K562 (cell line): ENCODE data around the gene SNCB. TPM values are rescaled to one million over a fixed set of nuclear protein-coding genes. Genes with fewer than 3 reads are reported as not detected.

Experiments
- ATAC-seq: fragments of 200-7000 bp; cut with Tn5 transposase; 3 replicates; pipeline ENCODE4 v1.9.1; 2020; ENCODE audit warnings: moderate library complexity
- BruUV-seq: library from RNA; stranded (reverse); fragments of 400-500 nt; replicated peaks from 2 replicates; lab custom pipeline; 2021; lab: Mats Ljungman, UMichigan
- CTCF ChIA-PET: fragments of 300-600 bp; formaldehyde crosslinking; extraction: SDS; loops from one replicate; lab custom pipeline; 2021; ENCODE audit warnings: low intra/inter-chr PET ratio; lab: Yijun Ruan, JAX
- POLR2A ChIA-PET: fragments of 300-600, 350-650 bp; sonication (Branson Sonifier 250); formaldehyde crosslinking; extraction: SDS; loops from one replicate; lab custom pipeline; 2021; ENCODE audit warnings: antibody characterized with exemption, inconsistent platforms; lab: Yijun Ruan, JAX
- DNase-seq, 4 experiments: peaks; one replicate each; pipeline versions ENCODE4 v3.0.0 to v3.0.0-alpha.2; 2011 to 2018; ENCODE audit warnings: low spot score in 3 of 4, mixed read lengths in 3 of 4; ENCODE audit errors: extremely low read depth in 1 of 4
- FAIRE-seq: peaks from 2 replicates; lab custom pipeline; 2011; peaks lifted over from hg19 to GRCh38; lab: Jason Lieb, UNC
- H2AFZ ChIP-seq: 2 replicates; pipeline ENCODE4 v1.6.0; 2011; ENCODE audit warnings: low read depth, low read length, control low read depth, inconsistent platforms
- H3K27ac ChIP-seq: fragments of 200-600 bp; 3 replicates; pipeline ENCODE4 v1.8.0; 2011; ENCODE audit warnings: low read depth, mild to moderate bottlenecking, control low read depth, inconsistent platforms, low read length, moderate library complexity, mixed read lengths; ENCODE audit errors: extremely low read depth
- H3K27me3 ChIP-seq, 2 experiments: fragments of 300-600 bp in 1 of 2; 2 replicates in 1 of 2; 3 replicates in 1 of 2; pipeline versions ENCODE4 v1.6.0 to v1.8.0; 2011; ENCODE audit warnings: inconsistent platforms in 2 of 2, low read length in 2 of 2, mild to moderate bottlenecking in 1 of 2, mixed read lengths in 1 of 2, moderate library complexity in 1 of 2; ENCODE audit not compliant: control insufficient read depth in 2 of 2, insufficient read depth in 2 of 2
- H3K36me3 ChIP-seq: fragments of 300-600 bp; 3 replicates; pipeline ENCODE4 v1.8.0; 2011; ENCODE audit warnings: mild to moderate bottlenecking, low read length, inconsistent platforms; ENCODE audit not compliant: control insufficient read depth, insufficient read depth
- H3K4me1 ChIP-seq, 2 experiments: fragments of 200-600 bp in 1 of 2; replicated peaks in 1 of 2; 2 replicates in 1 of 2; 3 replicates in 1 of 2; pipeline versions ENCODE4 v1.5.1 to v1.8.0; 2011; ENCODE audit warnings: inconsistent platforms in 2 of 2, low read length in 2 of 2, mild to moderate bottlenecking in 1 of 2, mixed read lengths in 1 of 2, moderate library complexity in 1 of 2; ENCODE audit not compliant: control insufficient read depth in 2 of 2, insufficient read depth in 2 of 2
- H3K4me2 ChIP-seq: 2 replicates; pipeline ENCODE4 v1.6.1; 2011; ENCODE audit warnings: low read length, control low read depth, inconsistent platforms, mixed read lengths; ENCODE audit not compliant: insufficient read depth
- H3K4me3 ChIP-seq: fragments of 200-600 bp; sonication (generic), shearing (Covaris generic); 2 replicates; pipeline ENCODE4 v1.5.1; 2016; ENCODE audit warnings: control low read depth, inconsistent platforms
- H3K79me2 ChIP-seq: fragments of 200-600 bp; 3 replicates; pipeline ENCODE4 v1.8.0; 2011; ENCODE audit warnings: low read length, inconsistent platforms; ENCODE audit not compliant: control insufficient read depth, insufficient read depth
- H3K9ac ChIP-seq, 2 experiments: 2 replicates each; pipeline versions ENCODE4 v1.6.0 to v1.6.1; 2011; ENCODE audit warnings: low read depth in 2 of 2, low read length in 2 of 2, control low read depth in 1 of 2, inconsistent platforms in 1 of 2, mild to moderate bottlenecking in 1 of 2, mixed read lengths in 1 of 2; ENCODE audit not compliant: insufficient read depth in 1 of 2
- H3K9me1 ChIP-seq: one replicate; pipeline ENCODE4 v1.6.0; 2011; ENCODE audit warnings: inconsistent platforms, mild to moderate bottlenecking, low read length, moderate library complexity; ENCODE audit not compliant: control insufficient read depth, insufficient read depth
- H3K9me3 ChIP-seq: replicated peaks from 2 replicates; pipeline ENCODE4 v1.5.1; 2011; ENCODE audit warnings: low read depth, low read length, inconsistent platforms; ENCODE audit not compliant: control insufficient read depth, insufficient read depth
- H4K20me1 ChIP-seq: replicated peaks from 2 replicates; pipeline ENCODE4 v1.6.1; 2011; ENCODE audit warnings: low read length, inconsistent platforms, mixed read lengths; ENCODE audit not compliant: control insufficient read depth, insufficient read depth
- ESRRA ChIP-seq: fragments of 450-650 bp; IDR thresholded peaks from 2 replicates; pipeline ENCODE4 v1.6.1; 2014; ENCODE audit warnings: low read depth, mild to moderate bottlenecking, moderate library complexity, borderline replicate concordance
- FIP1L1 ChIP-seq: fragments of 200-400 bp; formaldehyde crosslinking; IDR thresholded peaks from 2 replicates; pipeline ENCODE4 v1.6.1; 2018; ENCODE audit warnings: mild to moderate bottlenecking, low read depth, low read length; ENCODE audit not compliant: poor library complexity, severe bottlenecking
- GTF2A2 ChIP-seq: IDR thresholded peaks from 2 replicates; pipeline ENCODE4 v1.6.1; 2016; ENCODE audit warnings: mild to moderate bottlenecking, missing genetic modification characterization, missing compliant biosample characterization
- LCOR ChIP-seq: sonication (generic); formaldehyde crosslinking; IDR thresholded peaks from 2 replicates; pipeline ENCODE4 v1.8.0; 2022; ENCODE audit warnings: mild to moderate bottlenecking, missing genetic modification reagents
- MAFG ChIP-seq: fragments of 450-650 bp; conservative IDR thresholded peaks from 2 replicates; pipeline ENCODE4 v1.6.1; 2016; ENCODE audit warnings: missing genetic modification characterization, missing compliant biosample characterization
- RFX1 ChIP-seq: fragments of 450-650 bp; IDR thresholded peaks from 2 replicates; pipeline ENCODE4 v1.6.1; 2016; ENCODE audit warnings: mild to moderate bottlenecking, moderate library complexity
- RFX7 ChIP-seq: fragments of 250-450 bp; sonication (Bioruptor Pico); IDR thresholded peaks from 2 replicates; pipeline ENCODE4 v1.5.1; 2021; ENCODE audit warnings: mild to moderate bottlenecking
- SETDB1 ChIP-seq: IDR thresholded peaks from one replicate; pipeline ENCODE4 v1.6.1; 2012; ENCODE audit warnings: low read length, control low read depth, inconsistent platforms
- SMAD1 ChIP-seq: fragments of 150-350 bp; IDR thresholded peaks from 2 replicates; pipeline ENCODE4 v1.6.1; 2014; ENCODE audit warnings: low read length, low read depth; ENCODE audit not compliant: partially characterized antibody
- TOE1 ChIP-seq, 2 experiments: fragments of 450-650 bp in 1 of 2; sonication (generic) in 1 of 2; formaldehyde crosslinking in 1 of 2; IDR thresholded peaks; 2 replicates each; pipeline versions ENCODE4 v1.7.1 to v1.8.0; 2016 to 2022; ENCODE audit warnings: borderline replicate concordance in 2 of 2, mild to moderate bottlenecking in 2 of 2, antibody characterized with exemption in 1 of 2, inconsistent platforms in 1 of 2, low read depth in 1 of 2, missing genetic modification reagents in 1 of 2, moderate library complexity in 1 of 2
- U2AF1 ChIP-seq: fragments of 200-400 bp; formaldehyde crosslinking; optimal IDR thresholded peaks from 2 replicates; pipeline ENCODE3; 2017; ENCODE audit warnings: mild to moderate bottlenecking, low read depth, low read length, moderate library complexity
- ZKSCAN1 ChIP-seq: fragments of 150-350 bp; IDR thresholded peaks from 2 replicates; pipeline ENCODE4 v1.6.1; 2016; ENCODE audit warnings: low read depth, low read length
- ZNF695 ChIP-seq: fragments of 450-650 bp; formaldehyde crosslinking; IDR thresholded peaks from 2 replicates; pipeline ENCODE4 v1.4.0; 2020; ENCODE audit warnings: mild to moderate bottlenecking, moderate library complexity
- WGBS: fragments of 100-300 bp; shearing (Covaris generic); methylation state at CpG from one replicate; pipeline ENCODE4 v1.1.6; 2016; ENCODE audit warnings: low coverage, mixed read lengths; ENCODE audit not compliant: insufficient coverage; ENCODE audit errors: missing lambda C conversion rate; 5-methylcytosine and 5-hydroxymethylcytosine counted together
- in situ Hi-C: fragments of 300-500 bp; cut with MboI; formaldehyde crosslinking; loops from 4 replicates; pipeline ENCODE4 v1.15.0; 2018; ENCODE audit warnings: inconsistent platforms, mixed read lengths
- intact Hi-C: fragments of 100-400 bp; cut with micrococcal nuclease; formaldehyde crosslinking; loops from 2 replicates; pipeline ENCODE4 v1.14.2; 2022
- polyA plus RNA-seq, 8 experiments: library from polyadenylated mRNA; depleted of rRNA in 4 of 8; stranded (reverse) in 5 of 8; unstranded in 3 of 8; fragments of >200 nt; fragmentation: Nextera tagmentation in 2 of 8; fragmentation: Illumina TruSeq in 1 of 8; extraction: Ambion mirVana in 2 of 8; extraction: Trizol in 1 of 8; gene quantifications; 2 replicates each; pipeline versions ENCODE4 v1.2.1 to v1.2.3, GENCODE V29; 2011 to 2014; ENCODE audit warnings: inconsistent platforms in 1 of 8, missing spikeins in 1 of 8
- total RNA-seq, 7 experiments: library from RNA; depleted of rRNA in 6 of 7; stranded (reverse); fragments of >200 nt in 6 of 7; fragmentation: Illumina TruSeq in 2 of 7; extraction: Trizol in 2 of 7; gene quantifications; 2 replicates each; pipeline versions ENCODE4 v1.2.1 to v1.2.3, GENCODE V29; 2011 to 2021; ENCODE audit warnings: low replicate concordance in 1 of 7

SNCB gene
- total and polyA plus RNA-seq, 9 of the 15 experiments (the other 6 are each of a cell fraction or from before 2014, with no cell fraction given), result not detected

GRCh38 chr5:176632745-176633144 lies 2.4 kb upstream of the SNCB start:
- Histone ChIP-seq H3K79me2 (no peaks in the 10 kb centered on the region), H3K9me1 (no peaks in the 10 kb centered on the region), H4K20me1 (peaks cover 6% of the 10 kb centered on the region; the same call in 1 of the 2 replicates), H3K4me3 (no peak overlapping the region), H3K27me3 (peaks cover 46 to 82% of the 10 kb centered on the region in 2 experiments), H3K9ac (no peak overlapping the region), H3K4me2 (no peak overlapping the region), H3K27ac (no peak overlapping the region), H2AFZ (no peak overlapping the region), H3K9me3 (no peaks in the 10 kb centered on the region), H3K4me1 (peaks cover 0 to 20% of the 10 kb centered on the region in 2 experiments; a peak in 3 of 5 replicates), H3K36me3 (no peaks in the 10 kb centered on the region)
- ATAC-seq (no peak), FAIRE-seq (no peak), DNase-seq (no peak)
- 0% methylated on average over 1 of the region's 2 CpGs for WGBS
- intact Hi-C loops, result no loop called here
- POLR2A ChIA-PET, result no interaction called here
- TF ChIP-seq RFX7 (CRISPR knock-in tag), result no peak
- no peak for TF ChIP-seq TOE1 (IDR thresholded peaks at IDR 0.05; ENCODE audit: borderline replicate concordance)
- TF ChIP-seq TOE1 (CRISPR knock-in tag; IDR thresholded peaks at IDR 0.05; ENCODE audit: borderline replicate concordance, low read depth), result no peak
- no peak for TF ChIP-seq ESRRA
- no peak for TF ChIP-seq MAFG (tag)
- TF ChIP-seq SETDB1, result no peak
- TF ChIP-seq RFX1, result no peak
- no peak for TF ChIP-seq ZNF695 (CRISPR knock-in tag)
- no peak for TF ChIP-seq GTF2A2
- TF ChIP-seq ZKSCAN1, result no peak
- TF ChIP-seq FIP1L1, result no peak
- TF ChIP-seq SMAD1, result no peak
- TF ChIP-seq LCOR, result no peak
- TF ChIP-seq U2AF1, result no peak
- CTCF ChIA-PET, result no interaction called here
- in situ Hi-C loops, result no loop called here
- no TSS peak for BruUV-seq
